Muscle layer of duodenum (tissue), 2 donors: ENCODE measurements around the gene TAPT1.

Experiments
- H3K27ac ChIP-seq: one replicate; pipeline ENCODE4 v1.7.0; 2013; ENCODE audit warnings: mild to moderate bottlenecking, low read length
- H3K27me3 ChIP-seq: one replicate; pipeline ENCODE4 v1.7.0; 2013; ENCODE audit warnings: low read depth, mild to moderate bottlenecking, control low read depth, low read length
- H3K36me3 ChIP-seq, 2 donors: one replicate each; pipeline ENCODE4 v1.7.0; 2013; ENCODE audit warnings: low read length in 2 of 2, control low read depth in 1 of 2, mild to moderate bottlenecking in 1 of 2; ENCODE audit not compliant: insufficient read depth in 2 of 2, control insufficient read depth in 1 of 2
- H3K4me1 ChIP-seq, 2 donors: one replicate each; pipeline ENCODE4 v1.7.0; 2013; ENCODE audit warnings: low read length in 2 of 2, mild to moderate bottlenecking in 2 of 2, control low read depth in 1 of 2, moderate library complexity in 1 of 2; ENCODE audit not compliant: insufficient read depth in 2 of 2, control insufficient read depth in 1 of 2
- H3K4me3 ChIP-seq, 2 donors: one replicate each; pipeline ENCODE4 v1.7.0; 2013; ENCODE audit warnings: low read length in 2 of 2, low read depth in 1 of 2, mild to moderate bottlenecking in 1 of 2
- H3K9me3 ChIP-seq, 2 donors: one replicate each; pipeline ENCODE4 v1.7.0; 2013; ENCODE audit warnings: low read length in 2 of 2, control low read depth in 1 of 2, mild to moderate bottlenecking in 1 of 2; ENCODE audit not compliant: control insufficient read depth in 1 of 2
- donor health status: healthy.

The TAPT1 gene

DNA sequence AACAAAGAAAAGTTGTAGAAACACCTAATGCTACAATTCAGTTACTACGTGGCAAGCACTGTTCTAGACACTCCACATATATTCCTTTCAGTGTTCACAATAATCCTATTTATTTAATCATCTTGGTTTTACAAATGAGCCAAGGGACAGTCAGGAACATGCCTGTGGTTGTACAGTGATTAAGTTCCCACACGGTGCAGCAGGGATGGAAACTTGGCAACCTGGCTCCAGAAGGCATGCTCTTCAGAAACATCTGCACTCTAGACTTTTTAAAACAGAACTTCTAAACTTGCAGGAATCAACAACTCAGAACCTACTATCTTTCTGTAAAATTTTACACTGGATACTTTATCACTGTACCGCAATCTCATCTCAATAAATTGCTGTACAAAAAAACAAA is 32.1 kb downstream of the TAPT1 start:
- peaks cover 14 to 49% of the 10 kb centered on the region in 2 donors for H3K4me1 ChIP-seq
- H3K36me3 ChIP-seq = peaks cover 14 to 21% of the 10 kb centered on the region in 2 donors
- no peaks in the 10 kb centered on the region for H3K27me3 ChIP-seq
- H3K4me3 ChIP-seq = no peak overlapping the region
- no peaks in the 10 kb centered on the region for H3K9me3 ChIP-seq
- H3K27ac ChIP-seq = no peak overlapping the region

DNA sequence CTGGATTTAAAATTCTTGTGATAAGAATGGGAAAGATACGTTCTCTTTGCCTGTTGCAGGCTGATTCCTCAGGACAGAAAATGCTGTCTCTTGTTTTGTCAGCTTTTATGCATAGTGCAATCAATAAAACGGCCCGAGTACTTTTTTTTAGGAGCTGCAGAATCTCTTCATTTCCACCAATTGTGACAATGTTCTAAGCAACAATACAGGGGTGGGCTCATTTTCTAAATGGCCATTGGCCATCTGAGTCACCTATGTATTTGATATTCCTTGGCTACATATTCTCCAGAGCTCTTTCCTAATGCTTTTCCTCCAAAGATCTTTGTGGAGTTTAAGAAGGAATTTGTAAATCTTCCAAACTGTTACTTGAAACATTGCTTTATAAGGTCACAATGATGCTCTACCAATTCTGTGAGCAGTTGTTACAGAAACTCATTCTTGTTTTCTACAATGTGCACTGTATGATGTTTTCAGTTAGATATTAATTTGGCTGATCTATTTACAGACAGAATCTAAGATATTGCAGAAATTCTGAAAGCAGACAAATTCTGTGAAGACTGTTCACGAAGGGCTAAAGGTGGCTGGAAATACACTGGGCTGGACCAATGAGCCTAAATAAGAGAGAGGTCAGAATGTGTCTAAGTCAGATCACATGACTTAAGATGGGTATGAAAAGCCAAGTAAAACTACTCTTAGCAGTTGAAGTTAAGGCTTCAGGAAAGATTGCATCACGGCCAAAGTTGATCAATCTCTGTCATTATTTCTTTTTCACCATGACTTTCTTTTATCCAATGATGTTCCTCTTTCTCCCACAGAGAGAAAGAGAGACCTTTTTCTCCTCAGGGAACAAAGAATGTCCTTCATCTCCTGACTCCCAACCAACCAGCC is 33.4 kb downstream of the TAPT1 start:
- peak overlapping the region; percentile 28 for H3K27ac ChIP-seq
- H3K36me3 ChIP-seq = peaks cover 14 to 23% of the 10 kb centered on the region in 2 donors
- peaks cover 14 to 36% of the 10 kb centered on the region in 2 donors for H3K4me1 ChIP-seq
- no peaks in the 10 kb centered on the region for H3K9me3 ChIP-seq
- H3K4me3 ChIP-seq = no peak overlapping the region
- no peaks in the 10 kb centered on the region for H3K27me3 ChIP-seq

DNA sequence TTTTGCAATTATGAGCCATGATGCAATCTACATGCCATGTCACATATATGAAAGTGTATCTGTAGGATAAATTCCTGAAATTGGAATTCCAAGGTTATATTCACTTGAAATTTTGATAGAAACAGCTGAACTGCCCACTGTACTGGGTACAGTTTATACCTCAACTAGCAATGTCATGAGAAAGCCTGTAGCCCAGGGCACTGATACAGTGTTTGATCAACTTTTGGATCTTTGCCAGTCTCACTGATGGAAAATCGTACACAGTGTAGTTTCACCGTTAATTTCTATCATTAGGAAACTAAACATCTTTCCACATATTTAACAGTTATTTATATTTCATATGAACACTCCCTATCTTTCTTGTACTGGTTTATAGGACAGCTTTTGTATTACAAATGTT is 34.2 kb downstream of the TAPT1 start:
- Histone ChIP-seq H3K27ac (no peak overlapping the region), H3K9me3 (no peaks in the 10 kb centered on the region), H3K36me3 (peaks cover 17 to 23% of the 10 kb centered on the region in 2 donors), H3K4me3 (no peak overlapping the region), H3K27me3 (no peaks in the 10 kb centered on the region), H3K4me1 (peaks cover 14 to 28% of the 10 kb centered on the region in 2 donors)

DNA sequence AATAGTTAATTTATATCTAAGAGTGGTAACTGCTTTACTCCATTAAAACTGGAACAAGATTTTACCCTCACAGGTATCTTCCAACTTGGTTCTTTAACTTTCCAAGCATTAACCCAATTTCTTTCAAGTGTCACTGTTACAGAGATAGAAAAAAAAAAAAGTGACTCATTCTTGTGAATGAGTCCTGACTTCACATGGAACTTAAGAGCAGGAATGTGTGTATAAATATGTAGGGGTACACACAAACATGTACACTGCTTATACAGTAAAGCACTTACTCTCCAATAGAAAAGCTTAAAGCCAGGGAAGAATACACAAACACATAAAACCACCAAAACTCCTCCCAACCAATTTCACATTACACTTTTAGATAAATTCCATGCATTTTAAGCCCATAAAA is 38.8 kb downstream of the TAPT1 start:
- peaks cover 4% of the 10 kb centered on the region in 2 donors for H3K4me1 ChIP-seq
- peaks cover 28 to 37% of the 10 kb centered on the region in 2 donors for H3K36me3 ChIP-seq
- H3K4me3 ChIP-seq = no peak overlapping the region
- H3K27me3 ChIP-seq = no peaks in the 10 kb centered on the region
- H3K27ac ChIP-seq = no peak overlapping the region
- H3K9me3 ChIP-seq = no peaks in the 10 kb centered on the region

DNA sequence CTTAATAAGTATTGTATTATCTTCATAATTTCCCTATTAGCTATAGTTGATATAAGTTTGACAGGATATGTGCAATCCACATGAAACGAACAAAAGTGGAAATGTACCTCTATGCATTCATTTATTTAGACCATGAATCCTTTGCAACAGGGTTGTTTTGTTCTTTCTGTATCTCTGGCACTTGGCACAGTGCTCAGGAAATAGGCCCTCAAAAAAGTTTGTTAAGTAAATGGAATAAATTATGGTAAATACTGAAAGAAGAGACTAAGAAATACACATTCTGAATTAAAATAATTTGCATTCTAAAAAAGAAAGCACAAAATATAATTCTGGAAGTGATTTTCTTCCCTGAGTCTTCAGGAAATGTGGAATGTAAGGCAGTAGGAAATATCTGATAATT is 39.3 kb downstream of the TAPT1 start:
- Histone ChIP-seq H3K27ac (no peak overlapping the region), H3K9me3 (no peaks in the 10 kb centered on the region), H3K27me3 (no peaks in the 10 kb centered on the region), H3K4me1 (no peaks in the 10 kb centered on the region), H3K36me3 (peaks cover 28 to 37% of the 10 kb centered on the region in 2 donors), H3K4me3 (no peak overlapping the region)

DNA sequence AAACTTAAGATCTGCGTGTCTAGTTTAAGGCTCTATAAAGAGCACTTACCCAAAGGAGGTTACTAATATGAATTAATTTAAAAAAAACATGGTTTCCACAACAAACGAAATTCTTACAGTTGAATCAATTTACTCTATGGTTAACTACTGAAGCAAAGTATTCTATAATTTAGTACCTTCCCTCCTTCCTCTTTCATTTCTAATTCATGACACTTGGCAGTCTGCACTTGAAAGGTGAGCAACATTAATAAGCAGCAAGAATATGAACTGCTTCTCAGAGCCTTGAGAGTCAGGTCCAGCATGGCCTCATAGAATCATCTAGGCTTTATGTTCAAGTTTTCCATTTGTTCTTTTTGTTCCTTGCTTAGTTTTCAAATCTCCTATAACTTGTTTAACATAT is 42.7 kb downstream of the TAPT1 start:
- H3K9me3 ChIP-seq = no peaks in the 10 kb centered on the region
- no peaks in the 10 kb centered on the region for H3K4me1 ChIP-seq
- no peak overlapping the region for H3K27ac ChIP-seq
- H3K4me3 ChIP-seq = no peak overlapping the region
- H3K27me3 ChIP-seq = no peaks in the 10 kb centered on the region
- H3K36me3 ChIP-seq = peaks cover 21 to 22% of the 10 kb centered on the region in 2 donors

DNA sequence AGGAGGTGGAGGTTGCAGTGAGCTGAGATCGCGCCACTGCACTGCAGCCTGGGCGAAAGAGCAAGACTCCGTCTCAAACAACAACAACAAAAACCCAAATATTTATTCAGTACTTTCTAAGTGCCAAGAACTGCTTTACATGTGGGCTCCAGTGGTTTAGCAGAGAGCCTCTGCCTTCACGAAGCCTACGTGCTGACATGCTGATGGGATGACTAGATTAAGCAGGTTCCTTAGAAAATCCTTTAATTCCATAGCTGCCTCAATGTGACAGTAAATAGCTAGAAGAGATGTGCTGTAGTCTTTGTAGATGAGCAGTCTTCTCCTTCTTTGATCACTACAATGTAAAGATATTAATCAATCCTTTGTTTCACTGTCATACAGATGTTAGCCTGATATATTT is 49.6 kb downstream of the TAPT1 start:
- Histone ChIP-seq H3K27ac (no peak overlapping the region), H3K4me1 (no peaks in the 10 kb centered on the region), H3K27me3 (no peaks in the 10 kb centered on the region), H3K36me3 (peaks cover 17 to 27% of the 10 kb centered on the region in 2 donors), H3K4me3 (no peak overlapping the region), H3K9me3 (no peaks in the 10 kb centered on the region)

DNA sequence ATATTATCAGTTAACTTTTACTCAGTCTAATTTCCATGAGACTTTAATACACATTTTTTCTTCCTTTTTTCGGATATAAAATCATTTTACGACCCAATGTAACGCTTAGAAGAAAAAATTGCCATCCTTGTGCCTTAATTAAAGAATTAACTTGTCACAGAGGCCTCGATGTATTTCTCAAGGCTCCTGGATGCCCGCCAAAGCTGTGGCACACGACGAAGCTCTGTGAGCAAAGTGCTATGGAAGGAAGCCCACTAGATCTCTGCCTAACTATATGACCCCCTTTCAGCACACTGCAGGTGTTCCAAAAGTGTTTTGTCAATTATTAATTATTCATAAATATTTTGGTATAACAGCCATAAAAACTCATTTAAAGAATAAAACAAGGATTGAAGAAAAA is 54.4 kb downstream of the TAPT1 start:
- Histone ChIP-seq H3K27ac (no peak overlapping the region), H3K36me3 (peaks cover 15 to 33% of the 10 kb centered on the region in 2 donors), H3K4me1 (no peaks in the 10 kb centered on the region), H3K9me3 (no peaks in the 10 kb centered on the region), H3K4me3 (no peak overlapping the region), H3K27me3 (no peaks in the 10 kb centered on the region)

DNA sequence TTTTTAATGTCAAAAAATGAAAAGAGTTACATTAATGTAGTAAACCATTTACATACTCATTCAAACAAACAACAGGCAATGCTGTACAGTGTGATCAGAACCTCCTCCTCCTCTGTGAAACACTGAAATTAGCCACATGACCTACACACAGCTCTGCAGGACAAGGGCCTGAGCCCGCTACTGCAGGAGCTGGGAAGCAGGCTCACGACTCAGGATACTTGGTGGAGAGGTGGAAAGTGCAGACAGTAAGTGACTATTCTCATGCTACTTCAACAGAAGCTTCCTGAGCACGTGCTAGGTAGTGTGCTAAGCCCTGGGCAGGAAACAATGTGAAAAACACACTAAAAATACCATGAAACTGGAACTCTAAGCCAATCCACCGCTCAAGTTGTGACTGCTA is 56.8 kb downstream of the TAPT1 start:
- Histone ChIP-seq H3K4me3 (no peak overlapping the region), H3K36me3 (peaks cover 28 to 39% of the 10 kb centered on the region in 2 donors), H3K27ac (no peak overlapping the region), H3K9me3 (no peaks in the 10 kb centered on the region), H3K4me1 (no peaks in the 10 kb centered on the region), H3K27me3 (no peaks in the 10 kb centered on the region)

DNA sequence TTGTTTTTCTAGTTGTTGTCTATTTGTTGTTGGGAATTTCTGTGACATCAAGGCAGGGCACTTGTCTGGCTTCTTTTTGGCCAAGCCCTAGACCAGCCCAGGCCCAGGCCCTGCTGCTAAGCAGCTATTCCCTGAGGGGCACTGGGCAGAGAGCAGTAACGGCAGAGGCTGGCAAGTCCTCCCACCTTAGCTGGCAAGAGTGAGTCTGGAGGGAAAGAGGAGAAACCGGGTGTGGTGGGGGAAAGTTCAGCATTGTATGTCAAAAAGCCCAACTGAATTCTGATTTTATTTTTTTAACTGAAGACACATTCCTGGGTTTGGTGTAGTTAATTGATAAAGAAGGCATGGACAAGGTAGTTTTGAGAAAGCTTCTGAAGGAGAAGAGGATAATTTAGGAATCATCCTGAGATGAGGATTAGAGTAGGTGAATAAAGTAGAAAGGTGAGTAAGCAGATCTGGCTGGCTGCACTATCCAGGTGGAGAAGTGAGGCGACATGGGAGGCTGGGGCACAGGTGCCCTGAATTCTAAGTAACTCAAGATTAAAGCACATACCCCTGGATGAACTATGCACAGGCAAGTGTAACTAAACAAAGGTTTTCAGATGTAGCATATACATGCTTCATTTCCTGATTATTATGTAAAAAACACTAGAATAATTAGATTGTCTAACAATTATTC is 57.4 kb downstream of the TAPT1 start:
- no peak overlapping the region for H3K4me3 ChIP-seq
- H3K36me3 ChIP-seq = peaks cover 34 to 43% of the 10 kb centered on the region in 2 donors
- H3K9me3 ChIP-seq = no peaks in the 10 kb centered on the region
- H3K27me3 ChIP-seq = no peaks in the 10 kb centered on the region
- no peaks in the 10 kb centered on the region for H3K4me1 ChIP-seq
- no peak overlapping the region for H3K27ac ChIP-seq

DNA sequence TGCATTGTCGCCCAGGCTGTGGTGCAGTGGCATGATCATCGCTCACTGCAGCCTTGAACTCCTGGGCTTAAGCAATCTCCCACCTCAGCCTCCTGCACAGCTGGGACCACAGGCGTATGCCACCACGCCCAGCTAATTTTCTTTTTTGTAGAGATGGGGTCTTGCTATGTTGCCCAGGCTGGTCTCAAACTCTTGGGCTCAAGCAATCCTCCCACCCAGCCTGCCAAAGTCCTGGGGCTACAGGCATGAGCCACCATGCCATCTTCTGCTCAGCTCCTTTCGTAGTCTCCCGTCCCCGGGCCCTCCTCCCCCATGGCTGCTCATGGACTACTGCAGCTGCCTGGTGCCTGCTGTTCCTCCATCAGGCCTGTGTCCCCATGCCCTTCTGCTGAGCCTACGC is 58.1 kb downstream of the TAPT1 start:
- peaks cover 39 to 50% of the 10 kb centered on the region in 2 donors for H3K36me3 ChIP-seq
- no peak overlapping the region for H3K4me3 ChIP-seq
- no peaks in the 10 kb centered on the region for H3K9me3 ChIP-seq
- H3K27ac ChIP-seq = no peak overlapping the region
- H3K4me1 ChIP-seq = no peaks in the 10 kb centered on the region
- H3K27me3 ChIP-seq = no peaks in the 10 kb centered on the region
